GM20431 (cell line): ENCODE data around the gene RAPGEF3.

Experiments used
- in situ Hi-C: fragments of 300-500 bp; cut with MseI, MboI; formaldehyde crosslinking; loops from one replicate; pipeline ENCODE4 v1.15.0; 2020; ENCODE audit warnings: low sequenced_read_pairs; ENCODE audit not compliant: unreplicated experiment

Gene RAPGEF3

GRCh38 chr12:47790676-47791350 is 32.1 kb upstream of the RAPGEF3 start:
- in situ Hi-C loops = no loop called here

- in situ Hi-C loops = loop anchor here (5.0 kb wide), 1 partner anchor 52 kb away; no protein-coding TSS in a partner anchor
Observed at GRCh38 chr12:47789712-47790489, 31.2 kb upstream of the RAPGEF3 start.

- in situ Hi-C loops = loop anchor here (5.0 kb wide), 1 partner anchor 53 kb away; no protein-coding TSS in a partner anchor
Observed at GRCh38 chr12:47789141-47789540, 30.5 kb upstream of the RAPGEF3 start.

GRCh38 chr12:47787596-47788319 is 29.1 kb upstream of the RAPGEF3 start:
- in situ Hi-C loops = loop anchor here (5.0 kb wide), 1 partner anchor 55 kb away; no protein-coding TSS in a partner anchor

GRCh38 chr12:47786662-47787280 is 28.1 kb upstream of the RAPGEF3 start:
- in situ Hi-C loops = loop anchor here (5.0 kb wide), 1 partner anchor 56 kb away; no protein-coding TSS in a partner anchor

GRCh38 chr12:47785887-47786661 is 27.4 kb upstream of the RAPGEF3 start:
- in situ Hi-C loops = loop anchor here (5.0 kb wide), 1 partner anchor 56 kb away; no protein-coding TSS in a partner anchor

- in situ Hi-C loops = loop anchor here (5.0 kb wide), 1 partner anchor 57 kb away; no protein-coding TSS in a partner anchor
Observed at GRCh38 chr12:47785036-47785886, 26.6 kb upstream of the RAPGEF3 start.

GRCh38 chr12:47783821-47784819 is 25.4 kb upstream of the RAPGEF3 start:
- in situ Hi-C loops = no loop called here

GRCh38 chr12:47783024-47783755 is 24.5 kb upstream of the RAPGEF3 start:
- in situ Hi-C loops = no loop called here

GRCh38 chr12:47782372-47782770 is 23.7 kb upstream of the RAPGEF3 start:
- in situ Hi-C loops = no loop called here

- in situ Hi-C loops = no loop called here
Observed at GRCh38 chr12:47781479-47782371, 23.0 kb upstream of the RAPGEF3 start.

GRCh38 chr12:47779943-47780504 is 21.3 kb upstream of the RAPGEF3 start:
- in situ Hi-C loops = no loop called here

- in situ Hi-C loops = no loop called here
Observed at GRCh38 chr12:47779301-47779942, 20.7 kb upstream of the RAPGEF3 start.

GRCh38 chr12:47778881-47779280 is 20.2 kb upstream of the RAPGEF3 start:
- in situ Hi-C loops = no loop called here
